ENCODE measurements around the gene GNPAT.

DNA sequence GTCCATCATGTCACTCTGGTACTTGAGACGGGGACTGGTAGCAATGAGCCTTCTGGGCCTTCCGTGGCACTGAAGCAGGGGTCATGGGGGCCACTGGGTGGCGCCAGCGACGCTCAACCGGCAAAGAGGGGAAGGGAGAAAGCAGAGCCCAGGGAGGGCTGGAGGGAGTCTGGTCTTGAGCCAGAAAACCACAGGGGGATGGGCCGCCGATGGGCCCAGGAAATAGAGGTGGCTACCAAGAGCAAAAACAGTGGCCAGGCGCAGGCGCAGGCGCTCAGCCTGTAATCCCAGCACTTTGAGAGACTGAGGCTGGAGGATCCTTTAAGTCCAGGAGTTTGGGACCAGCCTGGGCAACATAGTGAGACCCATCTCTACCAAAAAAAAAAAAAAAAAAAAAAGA lies 74.9 kb downstream of the GNPAT start:
- TF ChIP-seq CEBPB (IDR thresholded peaks at IDR 0.05; ENCODE audit: low read depth, low read length) (no peak), GABPA (IDR thresholded peaks at IDR 0.05; ENCODE audit: borderline replicate concordance, insufficient read depth, low read length) (no peak), CTCF (IDR thresholded peaks at IDR 0.05; ENCODE audit: control extremely low read depth in 1 of 3, insufficient read depth in 1 of 3, low read depth in 1 of 3, low read length in 3 of 3) (peak; percentile 76 to 90 (median 81)), POLR2A (IDR thresholded peaks at IDR 0.05; ENCODE audit: control extremely low read depth in 1 of 2, low read depth in 2 of 2, low read length in 2 of 2) (no peak), RXRA (IDR thresholded peaks at IDR 0.05; ENCODE audit: insufficient read depth, low read depth, low read length) (no peak), RFX5 (IDR thresholded peaks at IDR 0.05; ENCODE audit: borderline replicate concordance, low read depth, low read length) (no peak), TCF12 (IDR thresholded peaks at IDR 0.05; ENCODE audit: low read depth, low read length) (no peak), JUND (IDR thresholded peaks at IDR 0.05; ENCODE audit: low read length) (0 out of 2 replicates have a peak, but pooled peaks have one; percentile 7), YY1 (IDR thresholded peaks at IDR 0.05; ENCODE audit: low read depth, low read length) (no peak), SRF (IDR thresholded peaks at IDR 0.05; ENCODE audit: low read depth, low read length) (no peak), SP2 (IDR thresholded peaks at IDR 0.05; ENCODE audit: low read length) (no peak)
